SU-DHL-6 (cell line): Measurements from ENCODE around the gene EXD3.

ENCODE experiments used
- CTCF ChIP-seq: fragments of 200-600 bp; sonication (generic); IDR thresholded peaks from one replicate; pipeline ENCODE4 v1.5.1; 2017; ENCODE audit warnings: antibody characterized with exemption, mild to moderate bottlenecking, low read length, moderate library complexity; ENCODE audit not compliant: insufficient read depth, poor library complexity, severe bottlenecking
- EZH2phosphoT487 ChIP-seq: fragments of 200-600 bp; sonication (generic), shearing (Covaris generic); conservative IDR thresholded peaks from 2 replicates; pipeline ENCODE4 v1.6.1; 2018; ENCODE audit warnings: mild to moderate bottlenecking, antibody characterized with exemption, low read length, moderate library complexity, mixed read lengths

GRCh38 chr9:137279741-137280473 lies 143.1 kb downstream of the EXD3 start:
- TF ChIP-seq CTCF (no peak), EZH2phosphoT487 (no peak)
